SK-N-SH (cell line): Measurements from ENCODE around the gene MAP6.

Experiments
- EP300 ChIP-seq, 2 experiments: IDR thresholded peaks; 2 replicates each; pipeline versions ENCODE4 v1.4.0 to v1.6.1; 2012; ENCODE audit warnings: borderline replicate concordance in 1 of 2, low read depth in 1 of 2, low read length in 1 of 2
- EZH2phosphoT487 ChIP-seq: fragments of 200-600 bp; sonication (generic); IDR thresholded peaks from 2 replicates; pipeline ENCODE4 v1.6.1; 2017; ENCODE audit warnings: low read depth, mixed run types, mild to moderate bottlenecking, antibody characterized with exemption, moderate library complexity, borderline replicate concordance
- FOSL2 ChIP-seq: IDR thresholded peaks from 2 replicates; pipeline ENCODE4 v1.4.0; 2012; ENCODE audit warnings: low read depth, mild to moderate bottlenecking, moderate library complexity, borderline replicate concordance
- FOXM1 ChIP-seq: IDR thresholded peaks from 2 replicates; pipeline ENCODE4 v1.4.0; 2012; ENCODE audit warnings: low read depth, mild to moderate bottlenecking
- GABPA ChIP-seq: IDR thresholded peaks from 2 replicates; pipeline ENCODE4 v1.4.0; 2012; ENCODE audit warnings: low read depth, mild to moderate bottlenecking
- POLR2AphosphoS5 ChIP-seq: IDR thresholded peaks from 2 replicates; pipeline ENCODE4 v1.6.1; 2012; ENCODE audit warnings: low read depth, low read length
- RAD21 ChIP-seq: IDR thresholded peaks from 2 replicates; pipeline ENCODE4 v1.6.1; 2012; ENCODE audit warnings: mild to moderate bottlenecking, low read length
- RFX5 ChIP-seq: IDR thresholded peaks from 2 replicates; pipeline ENCODE4 v1.6.1; 2012; ENCODE audit warnings: mild to moderate bottlenecking, improper control_type of control experiment, low read length
- TEAD4 ChIP-seq: IDR thresholded peaks from 2 replicates; pipeline ENCODE4 v1.4.0; 2012; ENCODE audit warnings: mild to moderate bottlenecking, borderline replicate concordance; ENCODE audit not compliant: insufficient read depth
- YY1 ChIP-seq: IDR thresholded peaks from 2 replicates; pipeline ENCODE4 v1.4.0; 2012; ENCODE audit warnings: low read depth, mild to moderate bottlenecking
- TF ChIP-seq, protein P1 (sequence below): fragments of 200-600 bp; sonication (generic); IDR thresholded peaks from 2 replicates; pipeline ENCODE4 v1.6.1; 2017; ENCODE audit warnings: antibody characterized with exemption, mild to moderate bottlenecking, moderate library complexity
- TF ChIP-seq, protein P2 (sequence below): IDR thresholded peaks from 2 replicates; pipeline ENCODE4 v1.4.0; 2012; ENCODE audit warnings: low read depth
- TF ChIP-seq, protein P3 (sequence below): IDR thresholded peaks from 2 replicates; pipeline ENCODE4 v1.6.1; 2012; ENCODE audit warnings: mild to moderate bottlenecking, low read depth, low read length, moderate library complexity

DNA sequence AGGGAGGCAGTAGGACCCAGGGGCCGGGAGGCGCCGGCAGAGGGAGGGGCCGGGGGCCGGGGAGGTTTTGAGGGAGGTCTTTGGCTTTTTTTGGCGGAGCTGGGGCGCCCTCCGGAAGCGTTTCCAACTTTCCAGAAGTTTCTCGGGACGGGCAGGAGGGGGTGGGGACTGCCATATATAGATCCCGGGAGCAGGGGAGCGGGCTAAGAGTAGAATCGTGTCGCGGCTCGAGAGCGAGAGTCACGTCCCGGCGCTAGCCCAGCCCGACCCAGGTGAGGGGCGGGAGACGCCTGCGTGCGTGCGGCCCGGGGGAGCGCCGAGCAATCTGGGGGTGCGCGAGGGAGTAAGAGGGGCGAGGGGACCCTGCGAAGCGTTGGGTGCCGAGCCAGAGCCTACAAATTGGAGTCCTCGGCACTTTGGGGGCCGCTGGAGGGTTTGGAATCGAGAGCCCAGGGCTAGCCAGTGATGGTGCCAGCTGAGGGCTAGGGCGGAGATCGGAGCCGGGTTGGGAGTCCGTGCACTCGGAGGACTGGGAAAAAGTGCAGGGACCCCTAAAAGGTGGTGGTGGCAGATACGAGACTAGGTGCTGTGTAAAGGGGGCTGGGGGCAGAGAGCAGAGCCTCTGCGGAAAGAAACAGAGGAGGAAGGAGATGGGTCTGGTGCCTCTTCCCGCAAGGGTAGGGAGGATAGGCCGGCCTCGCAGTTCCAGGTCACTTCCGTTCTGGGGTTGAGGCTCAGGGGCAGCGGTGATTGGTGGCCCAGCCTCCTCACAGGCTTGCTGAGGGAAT, 106.6 kb downstream of the MAP6 start, which contains the start of gene SERPINH1:
- TF ChIP-seq, protein P1, sequence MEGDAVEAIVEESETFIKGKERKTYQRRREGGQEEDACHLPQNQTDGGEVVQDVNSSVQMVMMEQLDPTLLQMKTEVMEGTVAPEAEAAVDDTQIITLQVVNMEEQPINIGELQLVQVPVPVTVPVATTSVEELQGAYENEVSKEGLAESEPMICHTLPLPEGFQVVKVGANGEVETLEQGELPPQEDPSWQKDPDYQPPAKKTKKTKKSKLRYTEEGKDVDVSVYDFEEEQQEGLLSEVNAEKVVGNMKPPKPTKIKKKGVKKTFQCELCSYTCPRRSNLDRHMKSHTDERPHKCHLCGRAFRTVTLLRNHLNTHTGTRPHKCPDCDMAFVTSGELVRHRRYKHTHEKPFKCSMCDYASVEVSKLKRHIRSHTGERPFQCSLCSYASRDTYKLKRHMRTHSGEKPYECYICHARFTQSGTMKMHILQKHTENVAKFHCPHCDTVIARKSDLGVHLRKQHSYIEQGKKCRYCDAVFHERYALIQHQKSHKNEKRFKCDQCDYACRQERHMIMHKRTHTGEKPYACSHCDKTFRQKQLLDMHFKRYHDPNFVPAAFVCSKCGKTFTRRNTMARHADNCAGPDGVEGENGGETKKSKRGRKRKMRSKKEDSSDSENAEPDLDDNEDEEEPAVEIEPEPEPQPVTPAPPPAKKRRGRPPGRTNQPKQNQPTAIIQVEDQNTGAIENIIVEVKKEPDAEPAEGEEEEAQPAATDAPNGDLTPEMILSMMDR: no peak
- TF ChIP-seq FOXM1: no peak
- no peak for TF ChIP-seq EZH2phosphoT487
- peak; percentile 68 for TF ChIP-seq GABPA
- peak; percentile 43 to 87; a peak in 3 of 4 replicates for TF ChIP-seq EP300 (IDR thresholded peaks at IDR 0.05; ENCODE audit: borderline replicate concordance in 1 of 2, low read depth in 1 of 2, low read length in 1 of 2)
- TF ChIP-seq RAD21: no peak
- TF ChIP-seq, protein P2, sequence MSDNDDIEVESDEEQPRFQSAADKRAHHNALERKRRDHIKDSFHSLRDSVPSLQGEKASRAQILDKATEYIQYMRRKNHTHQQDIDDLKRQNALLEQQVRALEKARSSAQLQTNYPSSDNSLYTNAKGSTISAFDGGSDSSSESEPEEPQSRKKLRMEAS: peak; percentile 45
- no peak; the same call in 1 of the 2 replicates for TF ChIP-seq FOSL2
- TF ChIP-seq TEAD4: no peak
- no peak for TF ChIP-seq RFX5
- no peak for TF ChIP-seq YY1
- TF ChIP-seq, protein P3, sequence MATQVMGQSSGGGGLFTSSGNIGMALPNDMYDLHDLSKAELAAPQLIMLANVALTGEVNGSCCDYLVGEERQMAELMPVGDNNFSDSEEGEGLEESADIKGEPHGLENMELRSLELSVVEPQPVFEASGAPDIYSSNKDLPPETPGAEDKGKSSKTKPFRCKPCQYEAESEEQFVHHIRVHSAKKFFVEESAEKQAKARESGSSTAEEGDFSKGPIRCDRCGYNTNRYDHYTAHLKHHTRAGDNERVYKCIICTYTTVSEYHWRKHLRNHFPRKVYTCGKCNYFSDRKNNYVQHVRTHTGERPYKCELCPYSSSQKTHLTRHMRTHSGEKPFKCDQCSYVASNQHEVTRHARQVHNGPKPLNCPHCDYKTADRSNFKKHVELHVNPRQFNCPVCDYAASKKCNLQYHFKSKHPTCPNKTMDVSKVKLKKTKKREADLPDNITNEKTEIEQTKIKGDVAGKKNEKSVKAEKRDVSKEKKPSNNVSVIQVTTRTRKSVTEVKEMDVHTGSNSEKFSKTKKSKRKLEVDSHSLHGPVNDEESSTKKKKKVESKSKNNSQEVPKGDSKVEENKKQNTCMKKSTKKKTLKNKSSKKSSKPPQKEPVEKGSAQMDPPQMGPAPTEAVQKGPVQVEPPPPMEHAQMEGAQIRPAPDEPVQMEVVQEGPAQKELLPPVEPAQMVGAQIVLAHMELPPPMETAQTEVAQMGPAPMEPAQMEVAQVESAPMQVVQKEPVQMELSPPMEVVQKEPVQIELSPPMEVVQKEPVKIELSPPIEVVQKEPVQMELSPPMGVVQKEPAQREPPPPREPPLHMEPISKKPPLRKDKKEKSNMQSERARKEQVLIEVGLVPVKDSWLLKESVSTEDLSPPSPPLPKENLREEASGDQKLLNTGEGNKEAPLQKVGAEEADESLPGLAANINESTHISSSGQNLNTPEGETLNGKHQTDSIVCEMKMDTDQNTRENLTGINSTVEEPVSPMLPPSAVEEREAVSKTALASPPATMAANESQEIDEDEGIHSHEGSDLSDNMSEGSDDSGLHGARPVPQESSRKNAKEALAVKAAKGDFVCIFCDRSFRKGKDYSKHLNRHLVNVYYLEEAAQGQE: no peak
- peak; percentile 73; the same call in 1 of the 2 replicates for TF ChIP-seq POLR2AphosphoS5
